Measurements from ENCODE around the gene KMT2C. TPM values are rescaled to one million over a fixed set of nuclear protein-coding genes. Genes with fewer than 3 reads are reported as not detected.

Gene KMT2C
- total RNA-seq, 2 donors from 2014 or later: 70.0 to 110 TPM

DNA sequence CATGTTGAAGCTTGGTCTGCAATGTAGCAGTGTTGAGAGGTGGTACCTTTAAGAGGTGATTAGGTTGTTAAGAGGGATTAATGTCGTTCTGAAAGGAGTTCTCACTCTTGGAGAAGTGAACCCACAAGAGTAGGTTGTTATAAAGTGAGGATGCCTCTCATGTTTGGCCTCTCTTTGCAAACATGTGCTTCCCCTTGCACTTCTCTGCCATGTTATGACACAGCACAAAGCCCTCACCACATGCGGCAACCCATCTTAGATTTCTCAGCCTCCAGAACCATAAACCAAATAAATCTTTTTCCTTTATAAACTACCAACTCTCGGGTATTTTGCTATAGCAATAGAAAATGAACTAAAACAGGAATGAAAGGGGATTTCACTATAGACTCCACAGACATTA, 66.3 kb downstream of the KMT2C start:
- TF ChIP-seq, protein P1, sequence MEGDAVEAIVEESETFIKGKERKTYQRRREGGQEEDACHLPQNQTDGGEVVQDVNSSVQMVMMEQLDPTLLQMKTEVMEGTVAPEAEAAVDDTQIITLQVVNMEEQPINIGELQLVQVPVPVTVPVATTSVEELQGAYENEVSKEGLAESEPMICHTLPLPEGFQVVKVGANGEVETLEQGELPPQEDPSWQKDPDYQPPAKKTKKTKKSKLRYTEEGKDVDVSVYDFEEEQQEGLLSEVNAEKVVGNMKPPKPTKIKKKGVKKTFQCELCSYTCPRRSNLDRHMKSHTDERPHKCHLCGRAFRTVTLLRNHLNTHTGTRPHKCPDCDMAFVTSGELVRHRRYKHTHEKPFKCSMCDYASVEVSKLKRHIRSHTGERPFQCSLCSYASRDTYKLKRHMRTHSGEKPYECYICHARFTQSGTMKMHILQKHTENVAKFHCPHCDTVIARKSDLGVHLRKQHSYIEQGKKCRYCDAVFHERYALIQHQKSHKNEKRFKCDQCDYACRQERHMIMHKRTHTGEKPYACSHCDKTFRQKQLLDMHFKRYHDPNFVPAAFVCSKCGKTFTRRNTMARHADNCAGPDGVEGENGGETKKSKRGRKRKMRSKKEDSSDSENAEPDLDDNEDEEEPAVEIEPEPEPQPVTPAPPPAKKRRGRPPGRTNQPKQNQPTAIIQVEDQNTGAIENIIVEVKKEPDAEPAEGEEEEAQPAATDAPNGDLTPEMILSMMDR (IDR thresholded peaks at IDR 0.05): no peak
- H3K27me3 ChIP-seq (replicated peaks; ENCODE audit: insufficient read depth): no peaks in the 10 kb centered on the region
- H3K27ac ChIP-seq: no peak overlapping the region
- no peaks in the 10 kb centered on the region for H3K36me3 ChIP-seq
- H3K4me1 ChIP-seq (ENCODE audit: control insufficient read depth in 1 of 2, low read depth in 2 of 2): peaks cover 12 to 24% of the 10 kb centered on the region in 2 donors
- DNase-seq (ENCODE audit: low spot score): no peak
- no peak for ATAC-seq (ENCODE audit: insufficient number of reproducible peaks, low FRiP score, low read depth)
- H3K9me3 ChIP-seq: peaks cover 3% of the 10 kb centered on the region
- H3K4me3 ChIP-seq: no peak overlapping the region

DNA sequence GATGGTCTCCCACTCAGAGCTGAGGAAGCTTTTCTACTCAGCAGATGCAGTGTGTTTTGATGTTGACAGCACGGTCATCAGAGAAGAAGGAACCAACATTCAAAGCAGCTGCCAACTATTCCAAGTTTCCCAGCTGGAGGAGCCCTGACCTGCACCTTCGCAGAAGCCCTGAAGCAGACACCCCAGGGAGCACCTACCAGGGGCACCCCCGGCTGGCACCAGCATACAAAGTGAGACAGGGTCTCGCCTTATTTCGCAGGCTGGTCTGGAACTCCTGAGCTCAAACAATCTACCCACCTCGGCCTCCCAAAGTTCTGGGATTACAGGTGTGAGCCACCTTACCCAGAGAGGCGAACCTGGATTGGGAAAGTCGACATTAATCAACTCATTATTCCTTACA, 68.6 kb downstream of the KMT2C start:
- ATAC-seq (ENCODE audit: insufficient number of reproducible peaks, low FRiP score, low read depth): no peak
- no peak overlapping the region for H3K27ac ChIP-seq

DNA sequence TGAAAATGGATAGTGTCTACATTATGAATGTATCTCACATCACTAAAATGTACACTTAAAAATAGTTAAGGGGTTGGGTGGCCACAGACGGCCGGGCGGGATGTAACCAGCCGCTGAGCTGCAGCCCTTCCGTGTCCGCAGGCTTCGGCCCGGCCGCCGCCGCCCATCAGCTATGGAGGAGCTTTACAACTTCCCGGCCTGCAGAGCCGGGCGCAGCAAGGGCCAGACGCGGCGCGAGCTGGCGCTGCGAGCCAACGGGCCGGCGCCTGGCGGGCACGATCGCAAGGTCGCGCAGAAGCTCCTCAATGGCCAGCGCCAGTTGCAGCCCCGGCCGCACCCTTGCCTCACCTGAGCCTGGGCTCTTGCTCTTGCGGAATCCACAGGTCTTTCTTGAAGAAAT, 69.1 kb downstream of the KMT2C start:
- H3K9me3 ChIP-seq: no peaks in the 10 kb centered on the region
- H3K4me3 ChIP-seq: no peak overlapping the region
- DNase-seq (ENCODE audit: low spot score) (no peak), ATAC-seq (ENCODE audit: insufficient number of reproducible peaks, low FRiP score, low read depth) (no peak)
- H3K4me1 ChIP-seq (ENCODE audit: control insufficient read depth in 1 of 2, low read depth in 2 of 2): peaks cover 12 to 46% of the 10 kb centered on the region in 2 donors
- TF ChIP-seq, protein P1 (IDR thresholded peaks at IDR 0.05): no peak
- no peak overlapping the region for H3K27ac ChIP-seq
- no peaks in the 10 kb centered on the region for H3K36me3 ChIP-seq
- no peaks in the 10 kb centered on the region for H3K27me3 ChIP-seq (replicated peaks; ENCODE audit: insufficient read depth)

More for the DNA sequence above, 68.6 kb downstream of the KMT2C start:
- peaks cover 2% of the 10 kb centered on the region for H3K9me3 ChIP-seq
- no peaks in the 10 kb centered on the region for H3K27me3 ChIP-seq (replicated peaks; ENCODE audit: insufficient read depth)
- TF ChIP-seq, protein P1 (IDR thresholded peaks at IDR 0.05): no peak
- no peak for DNase-seq (ENCODE audit: low spot score)
- peaks cover 12 to 46% of the 10 kb centered on the region in 2 donors for H3K4me1 ChIP-seq (ENCODE audit: control insufficient read depth in 1 of 2, low read depth in 2 of 2)
- no peaks in the 10 kb centered on the region for H3K36me3 ChIP-seq
- no peak overlapping the region for H3K4me3 ChIP-seq

DNA sequence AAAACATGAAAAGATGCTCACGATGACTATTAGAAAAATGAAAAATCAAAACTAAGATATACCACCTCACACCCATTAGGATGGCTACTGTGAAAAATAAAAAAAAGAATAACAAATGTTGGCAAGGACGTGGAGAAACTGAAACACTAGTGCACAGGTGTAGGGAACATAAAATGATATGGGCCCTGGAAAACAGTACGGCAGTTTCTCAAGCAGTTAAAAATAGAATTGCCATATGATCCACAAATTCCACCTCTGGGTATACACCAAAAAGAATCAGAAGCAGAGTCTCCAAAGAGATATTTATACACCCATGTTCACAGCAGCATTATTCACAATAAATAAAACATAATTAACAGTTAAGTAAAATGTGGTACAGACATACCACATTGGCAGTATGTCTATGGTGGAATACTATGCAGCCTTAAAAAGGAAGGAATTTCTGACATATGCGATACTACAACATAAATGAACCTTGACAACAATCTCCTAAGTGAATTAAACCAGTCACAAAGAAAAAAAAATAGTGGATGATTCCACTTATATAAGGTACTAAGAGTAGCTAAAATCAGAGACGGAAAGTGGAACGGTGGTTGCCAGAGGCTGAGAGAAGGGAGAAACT, 69.7 kb downstream of the KMT2C start:
- DNase-seq (ENCODE audit: low spot score): no peak
- H3K4me1 ChIP-seq (ENCODE audit: control insufficient read depth in 1 of 2, low read depth in 2 of 2): peaks cover 12 to 49% of the 10 kb centered on the region in 2 donors
- no peak overlapping the region for H3K27ac ChIP-seq
- no peak overlapping the region for H3K4me3 ChIP-seq
- TF ChIP-seq, protein P1 (IDR thresholded peaks at IDR 0.05): no peak
- no peaks in the 10 kb centered on the region for H3K27me3 ChIP-seq (replicated peaks; ENCODE audit: insufficient read depth)
- H3K36me3 ChIP-seq: no peaks in the 10 kb centered on the region
- no peak for ATAC-seq (ENCODE audit: insufficient number of reproducible peaks, low FRiP score, low read depth)
- no peaks in the 10 kb centered on the region for H3K9me3 ChIP-seq

DNA sequence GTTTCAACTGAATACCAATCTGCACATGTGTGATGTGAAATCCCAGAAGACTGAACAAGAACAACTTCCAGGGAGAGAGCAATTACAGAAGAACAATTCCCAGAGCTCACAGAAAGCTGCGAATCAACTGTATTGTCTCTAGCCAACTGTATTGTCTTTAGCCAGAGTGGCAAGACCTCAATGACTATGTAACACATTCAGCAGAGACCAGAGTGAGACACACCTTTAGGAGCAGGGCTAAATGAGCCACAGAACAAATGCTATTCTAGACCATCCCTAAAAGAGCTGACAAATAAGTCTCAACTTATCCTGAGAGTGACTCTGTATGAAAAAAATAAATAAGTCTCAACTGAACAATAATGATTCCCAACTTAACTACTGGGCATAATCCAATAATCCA, 72.0 kb downstream of the KMT2C start:
- H3K36me3 ChIP-seq: no peaks in the 10 kb centered on the region
- peaks cover 13 to 60% of the 10 kb centered on the region in 2 donors for H3K4me1 ChIP-seq (ENCODE audit: control insufficient read depth in 1 of 2, low read depth in 2 of 2)
- H3K4me3 ChIP-seq: no peak overlapping the region
- no peaks in the 10 kb centered on the region for H3K27me3 ChIP-seq (replicated peaks; ENCODE audit: insufficient read depth)
- H3K27ac ChIP-seq: no peak overlapping the region
- H3K9me3 ChIP-seq: no peaks in the 10 kb centered on the region
- DNase-seq (ENCODE audit: low spot score): no peak
- TF ChIP-seq, protein P1 (IDR thresholded peaks at IDR 0.05): no peak
- ATAC-seq (ENCODE audit: insufficient number of reproducible peaks, low FRiP score, low read depth): no peak
